DOHH2 (cell line): ENCODE data around the gene TTC9B.
"Not testable (repeated sequence)": the region's sequence is repeated elsewhere in the genome, so short reads cannot be mapped to it uniquely, and the experiment has no call there.

Source experiments
- CTCF ChIP-seq: fragments of 200-600 bp; sonication (generic); IDR thresholded peaks from one replicate; pipeline ENCODE4 v1.5.1; 2014; ENCODE audit warnings: antibody characterized with exemption, mild to moderate bottlenecking, low read depth, low read length; ENCODE audit not compliant: poor library complexity, severe bottlenecking
- EZH2phosphoT487 ChIP-seq: fragments of 200-600 bp; sonication (generic); IDR thresholded peaks from 2 replicates; pipeline ENCODE4 v1.6.1; 2017; ENCODE audit warnings: borderline replicate concordance, mild to moderate bottlenecking, antibody characterized with exemption, low read length, moderate library complexity, mixed read lengths

- TF ChIP-seq CTCF, EZH2phosphoT487: not testable (repeated sequence)
These were observed 48.5 kb downstream of the TTC9B start for GRCh38 chr19:40169482-40170302.
